GM23338 (cell line): Measurements from ENCODE around the gene TMEM140. TPM values are rescaled to one million over a fixed set of nuclear protein-coding genes. Genes with fewer than 3 reads are reported as not detected.
A peak's percentile ranks its signal among the peaks of the same experiment; 100 is the strongest.

Experiments used
- ATAC-seq: fragments of 200-7000 bp; cut with Tn5 transposase; 3 replicates; pipeline ENCODE4 v1.9.1; 2020
- DNase-seq: peaks from one replicate; pipeline ENCODE4 v3.0.0-alpha.2; 2015; ENCODE audit warnings: low spot score
- H2AFZ ChIP-seq: fragments of 200-600 bp; sonication (generic); 2 replicates; pipeline ENCODE4 v1.8.0; 2016; ENCODE audit warnings: antibody characterized with exemption, mild to moderate bottlenecking, moderate library complexity
- H3F3A ChIP-seq: fragments of 200-600 bp; sonication (generic); replicated peaks from 2 replicates; pipeline ENCODE4 v1.8.0; 2017; ENCODE audit warnings: antibody characterized with exemption, mixed run types, low read depth
- H3K27ac ChIP-seq: fragments of 200-600 bp; sonication (generic); 2 replicates; pipeline ENCODE4 v1.6.1; 2016; ENCODE audit warnings: low read depth
- H3K27me3 ChIP-seq: fragments of 200-600 bp; sonication (generic); 2 replicates; pipeline ENCODE4 v1.8.0; 2016; ENCODE audit warnings: mild to moderate bottlenecking, mixed run types, moderate library complexity; ENCODE audit not compliant: insufficient read depth
- H3K36me3 ChIP-seq: fragments of 200-600 bp; sonication (generic); 2 replicates; pipeline ENCODE4 v1.8.0; 2016; ENCODE audit warnings: mild to moderate bottlenecking; ENCODE audit not compliant: insufficient read depth
- H3K4me1 ChIP-seq: fragments of 200-600 bp; sonication (generic); 2 replicates; pipeline ENCODE4 v1.8.0; 2016; ENCODE audit warnings: mild to moderate bottlenecking, moderate library complexity; ENCODE audit not compliant: insufficient read depth
- H3K4me2 ChIP-seq: fragments of 200-600 bp; sonication (generic); 2 replicates; pipeline ENCODE4 v1.7.1; 2017; ENCODE audit warnings: mixed run types
- H3K4me3 ChIP-seq: fragments of 200-600 bp; sonication (generic); 2 replicates; pipeline ENCODE4 v1.6.1; 2016; ENCODE audit warnings: mixed run types
- H3K79me2 ChIP-seq: fragments of 200-600 bp; sonication (generic); replicated peaks from 2 replicates; pipeline ENCODE4 v1.8.0; 2017; ENCODE audit warnings: mild to moderate bottlenecking; ENCODE audit not compliant: insufficient read depth
- H3K9me2 ChIP-seq: fragments of 200-600 bp; sonication (generic); 2 replicates; pipeline ENCODE4 v1.8.0; 2017; ENCODE audit not compliant: insufficient read depth
- H4K20me1 ChIP-seq: fragments of 200-600 bp; sonication (generic); replicated peaks from 2 replicates; pipeline ENCODE4 v1.8.0; 2017; ENCODE audit warnings: mild to moderate bottlenecking; ENCODE audit not compliant: insufficient read depth
- H3K27ac Mint-ChIP-seq: 2 replicates; pipeline ENCODE4 v1.8.0; 2020; ENCODE audit warnings: inconsistent platforms, mild to moderate bottlenecking, moderate library complexity, mixed read lengths
- H3K27me3 Mint-ChIP-seq: 3 replicates; pipeline ENCODE4 v1.8.0; 2022; ENCODE audit warnings: low read depth, mild to moderate bottlenecking, moderate library complexity, mixed read lengths, inconsistent platforms; ENCODE audit not compliant: insufficient read depth, poor library complexity
- H3K36me3 Mint-ChIP-seq: 3 replicates; pipeline ENCODE4 v1.8.0; 2021; ENCODE audit warnings: low read depth, mild to moderate bottlenecking, inconsistent platforms, moderate library complexity, mixed read lengths
- H3K4me1 Mint-ChIP-seq: 3 replicates; pipeline ENCODE4 v1.8.0; 2020; ENCODE audit warnings: mild to moderate bottlenecking, inconsistent platforms, mixed read lengths
- H3K4me3 Mint-ChIP-seq: 3 replicates; pipeline ENCODE4 v1.8.0; 2021; ENCODE audit warnings: moderate library complexity, mild to moderate bottlenecking, inconsistent platforms, mixed read lengths
- H3K9me3 Mint-ChIP-seq: 3 replicates; pipeline ENCODE4 v1.8.0; 2020; ENCODE audit warnings: moderate library complexity, mild to moderate bottlenecking, inconsistent platforms, mixed read lengths
- CREB1 ChIP-seq: fragments of 250-450 bp; sonication (Bioruptor Pico); IDR thresholded peaks from 2 replicates; pipeline ENCODE4 v1.5.0; 2020; ENCODE audit warnings: low read depth, mild to moderate bottlenecking, moderate library complexity
- NANOG ChIP-seq: IDR thresholded peaks from 2 replicates; pipeline ENCODE4 v1.6.1; 2016; ENCODE audit warnings: antibody characterized with exemption, borderline replicate concordance
- ZNF331 ChIP-seq: fragments of 250-450 bp; sonication (Bioruptor Pico); IDR thresholded peaks from 2 replicates; pipeline ENCODE4 v1.5.0; 2020; ENCODE audit warnings: low read depth, mild to moderate bottlenecking, moderate library complexity
- ZNF462 ChIP-seq: fragments of 250-450 bp; sonication (Bioruptor Pico); IDR thresholded peaks from 2 replicates; pipeline ENCODE4 v1.5.0; 2020; ENCODE audit warnings: mild to moderate bottlenecking, moderate library complexity
- long read RNA-seq: library from polyadenylated mRNA; unstranded; transcript quantifications from one replicate; pipeline ENCODE4 v2.0.0, GENCODE V29; 2020; ENCODE audit not compliant: unreplicated experiment
- polyA plus RNA-seq: library from polyadenylated mRNA; unstranded; fragments of >200 nt; fragmentation: Nextera tagmentation; extraction: Ambion mirVana; gene quantifications from 2 replicates; pipeline ENCODE4 v1.2.1, GENCODE V29; 2016
- total RNA-seq: library from RNA; depleted of rRNA; stranded (reverse); fragments of >200 nt; shearing (Covaris generic); gene quantifications from 2 replicates; pipeline ENCODE4 v1.2.3, GENCODE V29; 2014; rRNA removed
- TF ChIP-seq, protein P1 (sequence below): IDR thresholded peaks from one replicate; pipeline ENCODE4 v1.6.1; 2018; ENCODE audit warnings: antibody characterized with exemption; ENCODE audit not compliant: unreplicated experiment
- TF ChIP-seq, protein P2 (sequence below), 2 experiments: fragments of 200-600 bp in 1 of 2; sonication (generic) in 1 of 2; conservative IDR thresholded peaks; 2 replicates each; pipeline versions ENCODE4 v1.5.1 to v1.6.1; 2016 to 2017; ENCODE audit warnings: antibody characterized with exemption in 2 of 2, low read depth in 2 of 2, mild to moderate bottlenecking in 2 of 2, moderate library complexity in 1 of 2

TMEM140 gene
- total RNA-seq (not detected in 2 replicates), polyA plus RNA-seq (1.3 and 2.7 TPM in 2 replicates)
- long read RNA-seq, partial matches to known transcripts: 0 of 1 reads
- long read RNA-seq, other reads (novel, unspliced or antisense): 1 of 1 reads

GRCh38 chr7:135147899-135148721 is at the start of gene TMEM140:
Gene TMEM140, plus strand, starts transcription at chr7:135148072. Its CDS starts 16,370 bp downstream, at chr7:135164442.
- H3K4me2 ChIP-seq: no peak within 1 kb of the TSS

DNA sequence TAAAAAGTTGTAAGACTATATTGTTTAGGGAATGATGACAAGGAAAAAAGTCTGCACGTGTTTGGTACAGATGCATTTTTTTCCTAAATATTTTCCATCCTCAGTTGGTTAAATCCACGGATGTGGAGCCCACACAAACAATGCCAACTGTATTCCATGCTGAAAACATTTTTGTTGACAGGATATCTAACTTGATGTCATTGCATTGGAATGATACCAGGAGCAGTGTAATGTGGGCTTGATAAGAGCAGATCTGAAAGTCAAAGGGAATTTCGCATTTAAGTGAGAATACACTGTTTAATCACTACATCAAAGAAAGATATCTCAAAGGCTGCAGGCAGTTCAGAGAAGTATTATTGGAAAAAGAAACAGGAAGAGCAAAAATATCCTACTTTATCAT is 49.5 kb upstream of the TMEM140 start:
- ATAC-seq (no peak), DNase-seq (no peak)
- H3K9me3 Mint-ChIP-seq: no peaks in the 10 kb centered on the region
- H3F3A ChIP-seq: no peaks in the 10 kb centered on the region
- no peak overlapping the region for H3K27ac Mint-ChIP-seq
- H3K4me1 Mint-ChIP-seq: peaks cover 6% of the 10 kb centered on the region
- no peaks in the 10 kb centered on the region for H3K27me3 ChIP-seq
- H3K9me2 ChIP-seq: no peaks in the 10 kb centered on the region
- H3K79me2 ChIP-seq: no peaks in the 10 kb centered on the region
- H3K27me3 Mint-ChIP-seq: peaks cover 2% of the 10 kb centered on the region
- H3K36me3 Mint-ChIP-seq: no peaks in the 10 kb centered on the region
- H3K4me3 Mint-ChIP-seq: no peak overlapping the region
- H3K4me2 ChIP-seq: no peak overlapping the region
- H3K4me3 ChIP-seq: no peak overlapping the region
- no peak overlapping the region for H2AFZ ChIP-seq
- H3K4me1 ChIP-seq: no peaks in the 10 kb centered on the region
- H4K20me1 ChIP-seq: no peaks in the 10 kb centered on the region
- no peak overlapping the region for H3K27ac ChIP-seq
- no peaks in the 10 kb centered on the region for H3K36me3 ChIP-seq
- no peak for TF ChIP-seq ZNF331 (CRISPR knock-in tag)
- TF ChIP-seq, protein P1, sequence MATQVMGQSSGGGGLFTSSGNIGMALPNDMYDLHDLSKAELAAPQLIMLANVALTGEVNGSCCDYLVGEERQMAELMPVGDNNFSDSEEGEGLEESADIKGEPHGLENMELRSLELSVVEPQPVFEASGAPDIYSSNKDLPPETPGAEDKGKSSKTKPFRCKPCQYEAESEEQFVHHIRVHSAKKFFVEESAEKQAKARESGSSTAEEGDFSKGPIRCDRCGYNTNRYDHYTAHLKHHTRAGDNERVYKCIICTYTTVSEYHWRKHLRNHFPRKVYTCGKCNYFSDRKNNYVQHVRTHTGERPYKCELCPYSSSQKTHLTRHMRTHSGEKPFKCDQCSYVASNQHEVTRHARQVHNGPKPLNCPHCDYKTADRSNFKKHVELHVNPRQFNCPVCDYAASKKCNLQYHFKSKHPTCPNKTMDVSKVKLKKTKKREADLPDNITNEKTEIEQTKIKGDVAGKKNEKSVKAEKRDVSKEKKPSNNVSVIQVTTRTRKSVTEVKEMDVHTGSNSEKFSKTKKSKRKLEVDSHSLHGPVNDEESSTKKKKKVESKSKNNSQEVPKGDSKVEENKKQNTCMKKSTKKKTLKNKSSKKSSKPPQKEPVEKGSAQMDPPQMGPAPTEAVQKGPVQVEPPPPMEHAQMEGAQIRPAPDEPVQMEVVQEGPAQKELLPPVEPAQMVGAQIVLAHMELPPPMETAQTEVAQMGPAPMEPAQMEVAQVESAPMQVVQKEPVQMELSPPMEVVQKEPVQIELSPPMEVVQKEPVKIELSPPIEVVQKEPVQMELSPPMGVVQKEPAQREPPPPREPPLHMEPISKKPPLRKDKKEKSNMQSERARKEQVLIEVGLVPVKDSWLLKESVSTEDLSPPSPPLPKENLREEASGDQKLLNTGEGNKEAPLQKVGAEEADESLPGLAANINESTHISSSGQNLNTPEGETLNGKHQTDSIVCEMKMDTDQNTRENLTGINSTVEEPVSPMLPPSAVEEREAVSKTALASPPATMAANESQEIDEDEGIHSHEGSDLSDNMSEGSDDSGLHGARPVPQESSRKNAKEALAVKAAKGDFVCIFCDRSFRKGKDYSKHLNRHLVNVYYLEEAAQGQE: no peak
- TF ChIP-seq ZNF462 (CRISPR knock-in tag): no peak
- TF ChIP-seq NANOG: no peak

More at GRCh38 chr7:135147899-135148721, at the start of gene TMEM140:
- H3K36me3 Mint-ChIP-seq: no peaks in the 10 kb centered on the region; the same call in 2 of the 3 replicates
- TF ChIP-seq CREB1 (CRISPR knock-in tag): no peak
- TF ChIP-seq, protein P2, sequence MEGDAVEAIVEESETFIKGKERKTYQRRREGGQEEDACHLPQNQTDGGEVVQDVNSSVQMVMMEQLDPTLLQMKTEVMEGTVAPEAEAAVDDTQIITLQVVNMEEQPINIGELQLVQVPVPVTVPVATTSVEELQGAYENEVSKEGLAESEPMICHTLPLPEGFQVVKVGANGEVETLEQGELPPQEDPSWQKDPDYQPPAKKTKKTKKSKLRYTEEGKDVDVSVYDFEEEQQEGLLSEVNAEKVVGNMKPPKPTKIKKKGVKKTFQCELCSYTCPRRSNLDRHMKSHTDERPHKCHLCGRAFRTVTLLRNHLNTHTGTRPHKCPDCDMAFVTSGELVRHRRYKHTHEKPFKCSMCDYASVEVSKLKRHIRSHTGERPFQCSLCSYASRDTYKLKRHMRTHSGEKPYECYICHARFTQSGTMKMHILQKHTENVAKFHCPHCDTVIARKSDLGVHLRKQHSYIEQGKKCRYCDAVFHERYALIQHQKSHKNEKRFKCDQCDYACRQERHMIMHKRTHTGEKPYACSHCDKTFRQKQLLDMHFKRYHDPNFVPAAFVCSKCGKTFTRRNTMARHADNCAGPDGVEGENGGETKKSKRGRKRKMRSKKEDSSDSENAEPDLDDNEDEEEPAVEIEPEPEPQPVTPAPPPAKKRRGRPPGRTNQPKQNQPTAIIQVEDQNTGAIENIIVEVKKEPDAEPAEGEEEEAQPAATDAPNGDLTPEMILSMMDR (conservative IDR thresholded peaks at IDR 0.05; ENCODE audit: low read depth in 2 of 2): no peak
- H3K4me1 ChIP-seq: no peaks in the 10 kb centered on the region; the same call in 1 of the 2 replicates
- peak within 1 kb of the TSS; percentile 21; the same call in 1 of the 2 replicates for H2AFZ ChIP-seq
- H3K27me3 Mint-ChIP-seq: no peaks in the 10 kb centered on the region
- H3K27me3 ChIP-seq: no peaks in the 10 kb centered on the region
- H3F3A ChIP-seq: no peaks in the 10 kb centered on the region
- H3K4me3 ChIP-seq: no peak within 1 kb of the TSS
- no peaks in the 10 kb centered on the region for H3K36me3 ChIP-seq
- peaks cover 8% of the 10 kb centered on the region; the same call in 2 of the 3 replicates for H3K4me1 Mint-ChIP-seq
- no peak within 1 kb of the TSS for H3K4me3 Mint-ChIP-seq
- H3K27ac ChIP-seq: no peak within 1 kb of the TSS
- ATAC-seq (no peak), DNase-seq (no peak)
- no peaks in the 10 kb centered on the region for H3K79me2 ChIP-seq
- H4K20me1 ChIP-seq: 0 out of 2 replicates have a peak, but pooled peaks cover 3% of the 10 kb centered on the region
- H3K9me2 ChIP-seq: 0 out of 2 replicates have a peak, but pooled peaks cover 5% of the 10 kb centered on the region
- H3K9me3 Mint-ChIP-seq: peaks cover 3% of the 10 kb centered on the region; the same call in 1 of the 3 replicates
- no peak within 1 kb of the TSS; the same call in 1 of the 2 replicates for H3K27ac Mint-ChIP-seq
